A673 (cell line): ENCODE results near the gene TFDP2. TPM values are rescaled to one million over a fixed set of nuclear protein-coding genes. Genes with fewer than 3 reads are reported as not detected.

Experiments
- BruUV-seq: library from RNA; stranded (reverse); fragments of 400-500 nt; replicated peaks from 2 replicates; lab custom pipeline; 2021; lab: Mats Ljungman, UMichigan
- CTCF ChIA-PET: fragments of 300-600 bp; sonication (Branson Sonifier 250); formaldehyde crosslinking; loops from one replicate; lab custom pipeline; 2022; ENCODE audit warnings: antibody characterized with exemption; lab: Charles Lee
- POLR2A ChIA-PET: fragments of 300-600 bp; sonication (Branson Sonifier 250); formaldehyde crosslinking; loops from one replicate; lab custom pipeline; 2022; ENCODE audit warnings: antibody characterized with exemption; ENCODE audit not compliant: low non-redundant PET; lab: Charles Lee
- DNase-seq: peaks from one replicate; pipeline ENCODE4 v3.0.0-alpha.2; 2015; ENCODE audit warnings: low spot score
- H3K27ac ChIP-seq: fragments of 200-600 bp; sonication (generic); 2 replicates; pipeline ENCODE4 v1.5.1; 2016; ENCODE audit warnings: mixed run types, low read depth, mild to moderate bottlenecking, mixed read lengths, antibody characterized with exemption, low read length; ENCODE audit not compliant: poor library complexity, severe bottlenecking
- H3K27me3 ChIP-seq: fragments of 200-600 bp; sonication (generic); replicated peaks from 2 replicates; pipeline ENCODE4 v1.6.1; 2017; ENCODE audit warnings: mixed run types, low read depth, mild to moderate bottlenecking, mixed read lengths, antibody characterized with exemption, low read length; ENCODE audit not compliant: insufficient read depth, poor library complexity
- H3K36me3 ChIP-seq: fragments of 200-600 bp; sonication (generic); 2 replicates; pipeline ENCODE4 v1.6.1; 2016; ENCODE audit warnings: mixed run types, mild to moderate bottlenecking, mixed read lengths, antibody characterized with exemption, low read length; ENCODE audit not compliant: insufficient read depth, poor library complexity, severe bottlenecking
- H3K4me1 ChIP-seq: fragments of 200-600 bp; sonication (generic); 2 replicates; pipeline ENCODE4 v1.6.1; 2017; ENCODE audit warnings: mixed run types, mild to moderate bottlenecking, mixed read lengths, antibody characterized with exemption, low read length; ENCODE audit not compliant: insufficient read depth, poor library complexity, severe bottlenecking
- H3K4me3 ChIP-seq: fragments of 200-600 bp; sonication (generic); 2 replicates; pipeline ENCODE4 v1.5.1; 2016; ENCODE audit warnings: low read depth, mixed run types, mild to moderate bottlenecking, mixed read lengths, low read length; ENCODE audit not compliant: poor library complexity, severe bottlenecking
- H3K9me3 ChIP-seq: fragments of 200-600 bp; sonication (generic); 2 replicates; pipeline ENCODE4 v1.6.1; 2016; ENCODE audit warnings: mixed run types, low read depth, mild to moderate bottlenecking, mixed read lengths, antibody characterized with exemption, low read length; ENCODE audit not compliant: poor library complexity, severe bottlenecking
- CTCF ChIP-seq: fragments of 300-800, 200-600 bp; sonication (generic); conservative IDR thresholded peaks from 2 replicates; pipeline ENCODE4 v1.5.1; 2017; ENCODE audit warnings: low read depth, mild to moderate bottlenecking, antibody characterized with exemption, low read length, moderate library complexity, mixed read lengths
- EZH2 ChIP-seq: fragments of 200-600 bp; sonication (generic); IDR thresholded peaks from 2 replicates; pipeline ENCODE4 v1.6.1; 2017; ENCODE audit warnings: borderline replicate concordance, low read depth, mild to moderate bottlenecking, mixed read lengths, antibody characterized with exemption, low read length; ENCODE audit not compliant: poor library complexity, severe bottlenecking
- intact Hi-C: fragments of 100-400 bp; cut with micrococcal nuclease; formaldehyde crosslinking; loops from one replicate; pipeline ENCODE4 v1.10.0; 2022; ENCODE audit not compliant: unreplicated experiment
- total RNA-seq: library from RNA; stranded (reverse); gene quantifications from 2 replicates; pipeline ENCODE4 v1.2.3, GENCODE V29; 2021

Gene TFDP2
- total RNA-seq, 1 experiment from 2014 or later = 41.6 TPM

- no peaks in the 10 kb centered on the region for H3K36me3 ChIP-seq
- no peak overlapping the region for H3K4me3 ChIP-seq
- H3K27me3 ChIP-seq = no peaks in the 10 kb centered on the region
- ChIA-PET CTCF (no interaction called here), POLR2A (no interaction called here)
- intact Hi-C loops = no loop called here
- BruUV-seq = no TSS peak
- no peak overlapping the region for H3K27ac ChIP-seq
- no peaks in the 10 kb centered on the region for H3K9me3 ChIP-seq
- no peaks in the 10 kb centered on the region for H3K4me1 ChIP-seq
- no peak for DNase-seq
- TF ChIP-seq CTCF (no peak), EZH2 (no peak)
Observed at GRCh38 chr3:142051351-142051750, 98.0 kb downstream of the TFDP2 start.

- Histone ChIP-seq H3K27ac (no peak overlapping the region), H3K27me3 (no peaks in the 10 kb centered on the region), H3K9me3 (no peaks in the 10 kb centered on the region), H3K4me3 (no peak overlapping the region), H3K36me3 (no peaks in the 10 kb centered on the region), H3K4me1 (no peaks in the 10 kb centered on the region)
- ChIA-PET CTCF (no interaction called here), POLR2A (no interaction called here)
- no TSS peak for BruUV-seq
- TF ChIP-seq EZH2 = no peak
- no peak for TF ChIP-seq CTCF
- intact Hi-C loops = no loop called here
- no peak for DNase-seq
Observed at GRCh38 chr3:142047021-142047369, 102.3 kb downstream of the TFDP2 start.

- ChIA-PET POLR2A (no interaction called here), CTCF (no interaction called here)
- Histone ChIP-seq H3K9me3 (no peaks in the 10 kb centered on the region), H3K27me3 (no peaks in the 10 kb centered on the region), H3K4me1 (no peaks in the 10 kb centered on the region), H3K4me3 (no peak overlapping the region), H3K36me3 (no peaks in the 10 kb centered on the region), H3K27ac (no peak overlapping the region)
- DNase-seq = no peak
- intact Hi-C loops = no loop called here
- BruUV-seq = no TSS peak
- TF ChIP-seq EZH2 (no peak), CTCF (no peak)
Observed at GRCh38 chr3:142046320-142047020, 102.9 kb downstream of the TFDP2 start.
